Kidney epithelial cell (primary cell): ENCODE data around the gene LRP5. TPM values are rescaled to one million over a fixed set of nuclear protein-coding genes. Genes with fewer than 3 reads are reported as not detected.

Experiments used
- DNase-seq: peaks from one replicate; pipeline ENCODE4 v3.0.0-alpha.2; 2010; ENCODE audit warnings: low read depth
- H3K27me3 ChIP-seq: 2 replicates; pipeline ENCODE4 v1.6.0; 2011; ENCODE audit warnings: low read length; ENCODE audit not compliant: control insufficient read depth, insufficient read depth
- H3K36me3 ChIP-seq: 2 replicates; pipeline ENCODE4 v1.5.1; 2011; ENCODE audit warnings: low read length; ENCODE audit not compliant: control insufficient read depth, insufficient read depth
- H3K4me3 ChIP-seq: 2 replicates; pipeline ENCODE4 v1.5.1; 2011; ENCODE audit warnings: low read depth, mild to moderate bottlenecking, control low read depth, low read length
- total RNA-seq: library from RNA; depleted of rRNA; stranded (reverse); fragments of >200 nt; gene quantifications from 2 replicates; pipeline ENCODE4 v1.2.3, GENCODE V29; 2015
- TF ChIP-seq, protein P1 (sequence below): IDR thresholded peaks from 2 replicates; pipeline ENCODE4 v1.5.1; 2011; ENCODE audit warnings: mild to moderate bottlenecking, moderate library complexity, low read length, control low read depth, inconsistent platforms; ENCODE audit not compliant: insufficient read depth, poor library complexity, severe bottlenecking

LRP5 gene
- total RNA-seq, 1 donor from 2014 or later, result 31.6 TPM

DNA sequence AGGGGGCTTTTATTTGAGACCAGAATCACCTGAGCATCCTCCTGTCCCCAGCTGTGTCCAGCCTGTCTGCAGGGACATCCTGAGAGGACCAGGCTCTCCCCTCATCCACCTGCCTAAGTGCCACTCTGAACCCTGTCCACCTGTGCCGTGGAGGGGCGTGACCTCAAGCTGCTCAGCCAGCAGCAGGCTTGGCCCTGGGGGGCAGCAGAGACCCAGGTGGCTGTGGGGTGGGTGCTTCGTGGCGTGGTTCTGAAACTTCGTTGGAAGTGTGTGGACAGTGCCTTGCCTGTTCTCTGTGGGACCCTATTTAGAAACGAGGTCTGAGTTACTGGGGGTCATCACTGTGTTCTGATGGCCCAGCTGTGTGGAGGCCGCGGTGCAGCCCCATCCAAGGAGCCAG, 72.7 kb downstream of the LRP5 start:
- no peak for DNase-seq
- Histone ChIP-seq H3K27me3 (no peaks in the 10 kb centered on the region), H3K4me3 (no peak overlapping the region), H3K36me3 (peaks cover 2% of the 10 kb centered on the region)
- TF ChIP-seq, protein P1, sequence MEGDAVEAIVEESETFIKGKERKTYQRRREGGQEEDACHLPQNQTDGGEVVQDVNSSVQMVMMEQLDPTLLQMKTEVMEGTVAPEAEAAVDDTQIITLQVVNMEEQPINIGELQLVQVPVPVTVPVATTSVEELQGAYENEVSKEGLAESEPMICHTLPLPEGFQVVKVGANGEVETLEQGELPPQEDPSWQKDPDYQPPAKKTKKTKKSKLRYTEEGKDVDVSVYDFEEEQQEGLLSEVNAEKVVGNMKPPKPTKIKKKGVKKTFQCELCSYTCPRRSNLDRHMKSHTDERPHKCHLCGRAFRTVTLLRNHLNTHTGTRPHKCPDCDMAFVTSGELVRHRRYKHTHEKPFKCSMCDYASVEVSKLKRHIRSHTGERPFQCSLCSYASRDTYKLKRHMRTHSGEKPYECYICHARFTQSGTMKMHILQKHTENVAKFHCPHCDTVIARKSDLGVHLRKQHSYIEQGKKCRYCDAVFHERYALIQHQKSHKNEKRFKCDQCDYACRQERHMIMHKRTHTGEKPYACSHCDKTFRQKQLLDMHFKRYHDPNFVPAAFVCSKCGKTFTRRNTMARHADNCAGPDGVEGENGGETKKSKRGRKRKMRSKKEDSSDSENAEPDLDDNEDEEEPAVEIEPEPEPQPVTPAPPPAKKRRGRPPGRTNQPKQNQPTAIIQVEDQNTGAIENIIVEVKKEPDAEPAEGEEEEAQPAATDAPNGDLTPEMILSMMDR, result no peak

DNA sequence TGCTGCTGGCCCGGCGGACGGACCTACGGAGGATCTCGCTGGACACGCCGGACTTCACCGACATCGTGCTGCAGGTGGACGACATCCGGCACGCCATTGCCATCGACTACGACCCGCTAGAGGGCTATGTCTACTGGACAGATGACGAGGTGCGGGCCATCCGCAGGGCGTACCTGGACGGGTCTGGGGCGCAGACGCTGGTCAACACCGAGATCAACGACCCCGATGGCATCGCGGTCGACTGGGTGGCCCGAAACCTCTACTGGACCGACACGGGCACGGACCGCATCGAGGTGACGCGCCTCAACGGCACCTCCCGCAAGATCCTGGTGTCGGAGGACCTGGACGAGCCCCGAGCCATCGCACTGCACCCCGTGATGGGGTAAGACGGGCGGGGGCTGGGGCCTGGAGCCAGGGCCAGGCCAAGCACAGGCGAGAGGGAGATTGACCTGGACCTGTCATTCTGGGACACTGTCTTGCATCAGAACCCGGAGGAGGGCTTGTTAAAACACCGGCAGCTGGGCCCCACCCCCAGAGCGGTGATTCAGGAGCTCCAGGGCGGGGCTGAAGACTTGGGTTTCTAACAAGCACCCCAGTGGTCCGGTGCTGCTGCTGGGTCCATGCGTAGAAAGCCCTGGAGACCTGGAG, 74.1 kb downstream of the LRP5 start:
- H3K4me3 ChIP-seq, result no peak overlapping the region
- no peak for DNase-seq
- H3K36me3 ChIP-seq, result peaks cover 1% of the 10 kb centered on the region
- TF ChIP-seq, protein P1, result no peak
- no peaks in the 10 kb centered on the region for H3K27me3 ChIP-seq

DNA sequence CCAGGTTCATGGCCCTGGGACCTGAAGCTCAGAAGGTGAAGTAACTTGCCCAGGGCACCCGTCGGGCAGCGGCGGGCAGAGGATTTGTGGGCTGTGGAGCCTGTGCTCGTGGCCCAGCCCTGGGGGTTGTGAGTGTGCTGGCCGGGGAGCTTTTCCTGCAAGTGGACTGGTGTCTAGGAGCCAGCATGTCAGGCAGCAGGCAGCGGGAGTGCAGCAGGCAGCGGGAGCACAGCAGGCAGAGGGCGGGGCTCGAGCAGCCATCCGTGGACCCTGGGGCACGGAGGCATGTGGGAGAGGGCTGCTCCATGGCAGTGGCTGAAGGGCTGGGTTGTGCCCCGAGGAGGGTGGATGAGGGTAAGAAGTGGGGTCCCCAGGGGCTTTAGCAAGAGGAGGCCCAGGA, 75.4 kb downstream of the LRP5 start:
- DNase-seq, result no peak
- Histone ChIP-seq H3K36me3 (peaks cover 1% of the 10 kb centered on the region), H3K27me3 (no peaks in the 10 kb centered on the region), H3K4me3 (no peak overlapping the region)
- TF ChIP-seq, protein P1, result no peak

DNA sequence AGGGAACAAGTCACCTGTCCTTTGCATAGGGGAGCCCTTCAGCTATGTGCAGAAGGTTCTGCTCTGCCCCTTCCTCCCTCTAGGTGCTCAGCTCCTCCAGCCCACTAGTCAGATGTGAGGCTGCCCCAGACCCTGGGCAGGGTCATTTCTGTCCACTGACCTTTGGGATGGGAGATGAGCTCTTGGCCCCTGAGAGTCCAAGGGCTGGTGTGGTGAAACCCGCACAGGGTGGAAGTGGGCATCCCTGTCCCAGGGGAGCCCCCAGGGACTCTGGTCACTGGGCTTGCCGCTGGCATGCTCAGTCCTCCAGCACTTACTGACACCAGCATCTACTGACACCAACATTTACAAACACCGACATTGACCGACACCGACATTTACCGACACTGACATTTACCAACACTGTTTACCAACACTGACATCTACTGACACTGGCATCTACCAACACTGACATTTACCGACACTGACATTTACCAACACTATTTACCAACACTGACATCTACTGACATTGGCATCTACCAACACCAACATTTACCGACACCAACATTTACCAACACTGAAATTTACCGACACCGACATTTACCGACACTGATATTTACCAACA, 76.3 kb downstream of the LRP5 start:
- Histone ChIP-seq H3K4me3 (no peak overlapping the region), H3K27me3 (no peaks in the 10 kb centered on the region), H3K36me3 (peaks cover 1% of the 10 kb centered on the region)
- TF ChIP-seq, protein P1, result no peak
- DNase-seq, result no peak

DNA sequence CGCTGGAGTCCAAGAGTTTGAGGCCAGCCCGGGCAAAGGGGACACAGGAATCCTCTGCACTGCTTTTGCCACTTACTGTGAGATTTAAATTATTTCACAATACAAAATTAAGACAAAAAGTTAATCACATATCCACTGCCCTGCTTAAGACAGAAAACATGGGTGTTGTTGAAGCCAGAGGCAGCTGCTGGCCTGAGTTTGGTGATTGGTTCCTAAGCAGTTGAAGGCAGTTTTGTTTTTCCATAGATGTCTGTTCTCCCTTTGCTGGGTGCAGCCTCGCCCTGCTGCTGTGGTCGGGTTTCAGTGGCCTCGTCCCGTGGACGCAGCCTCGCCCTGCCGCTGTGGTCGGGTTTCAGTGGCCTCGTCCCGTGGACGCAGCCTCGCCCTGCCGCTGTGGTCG, 77.9 kb downstream of the LRP5 start:
- H3K4me3 ChIP-seq, result no peak overlapping the region
- H3K36me3 ChIP-seq, result peaks cover 2% of the 10 kb centered on the region
- no peak for DNase-seq
- TF ChIP-seq, protein P1, result no peak
- no peaks in the 10 kb centered on the region for H3K27me3 ChIP-seq

DNA sequence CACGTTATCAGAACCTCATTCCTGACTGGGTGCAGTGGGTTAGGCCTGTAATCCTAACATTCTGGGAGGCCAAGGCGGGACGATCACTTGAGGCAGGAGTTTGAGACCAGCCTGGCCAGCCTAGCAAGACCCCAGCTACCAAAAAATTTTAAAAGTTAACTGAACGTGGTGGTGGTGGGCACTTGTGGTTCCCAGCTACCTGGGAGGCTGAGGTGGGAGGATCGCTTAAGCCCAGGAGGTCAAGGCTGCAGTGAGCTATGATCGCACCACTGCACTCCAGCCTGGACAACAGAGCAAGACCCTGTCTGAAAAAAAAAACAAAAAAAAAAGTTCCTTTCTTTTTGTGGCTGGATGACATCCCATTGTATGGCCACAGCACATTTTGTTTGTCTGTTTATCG, 80.4 kb downstream of the LRP5 start:
- DNase-seq, result no peak
- Histone ChIP-seq H3K36me3 (peaks cover 1% of the 10 kb centered on the region), H3K4me3 (no peak overlapping the region), H3K27me3 (no peaks in the 10 kb centered on the region)
- TF ChIP-seq, protein P1, result no peak
